ENCODE data around the gene FITM1. TPM values are rescaled to one million over a fixed set of nuclear protein-coding genes. Genes with fewer than 3 reads are reported as not detected.

Gene FITM1
- polyA plus RNA-seq, 2 of the 4 experiments (the other 2 are of a cell fraction), result 0.06 TPM; not detected in 1

GRCh38 chr14:24178399-24179178 is 48.1 kb downstream of the FITM1 start:
- TF ChIP-seq, protein P1, sequence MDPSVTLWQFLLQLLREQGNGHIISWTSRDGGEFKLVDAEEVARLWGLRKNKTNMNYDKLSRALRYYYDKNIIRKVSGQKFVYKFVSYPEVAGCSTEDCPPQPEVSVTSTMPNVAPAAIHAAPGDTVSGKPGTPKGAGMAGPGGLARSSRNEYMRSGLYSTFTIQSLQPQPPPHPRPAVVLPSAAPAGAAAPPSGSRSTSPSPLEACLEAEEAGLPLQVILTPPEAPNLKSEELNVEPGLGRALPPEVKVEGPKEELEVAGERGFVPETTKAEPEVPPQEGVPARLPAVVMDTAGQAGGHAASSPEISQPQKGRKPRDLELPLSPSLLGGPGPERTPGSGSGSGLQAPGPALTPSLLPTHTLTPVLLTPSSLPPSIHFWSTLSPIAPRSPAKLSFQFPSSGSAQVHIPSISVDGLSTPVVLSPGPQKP (IDR thresholded peaks at IDR 0.05; ENCODE audit: low read depth, low read length), result no peak
- no peak for TF ChIP-seq RAD21 (conservative IDR thresholded peaks at IDR 0.05 in 1 of 2, IDR thresholded peaks at IDR 0.05 in 1 of 2)
- no peak for TF ChIP-seq ATOH8 (CRISPR knock-in tag; IDR thresholded peaks at IDR 0.05; ENCODE audit: low read depth)
- no peak for TF ChIP-seq ESRRA (IDR thresholded peaks at IDR 0.05; ENCODE audit: borderline replicate concordance, low read length)
- H3K4me2 ChIP-seq, result no peak overlapping the region
- DNase-seq (ENCODE audit: low read depth in 1 of 2, low spot score in 1 of 2), result no peak
- no peaks in the 10 kb centered on the region for H3K9me3 ChIP-seq
- WGBS (ENCODE audit: missing lambda C conversion rate), result 88% methylated on average over 12 of the region's 12 CpGs
- no peak for ATAC-seq
- CTCF ChIA-PET, result interaction anchor here (1.1 to 8.0 kb wide), 3 partner anchors 8 to 18 kb away, joined by 4 to 64 read pairs (median 4); partner anchors contain the start of gene IRF9
- no peaks in the 10 kb centered on the region for H3K4me1 ChIP-seq
- POLR2A ChIA-PET, result interaction anchor here (1.7 to 1.9 kb wide), 2 partner anchors 10 to 18 kb away, joined by 5 to 9 read pairs; partner anchors contain the start of genes IPO4 and IRF9
- H3K4me3 ChIP-seq, result no peak overlapping the region
- FAIRE-seq, result no peak
- H3K27ac ChIP-seq, result no peak overlapping the region

DNA sequence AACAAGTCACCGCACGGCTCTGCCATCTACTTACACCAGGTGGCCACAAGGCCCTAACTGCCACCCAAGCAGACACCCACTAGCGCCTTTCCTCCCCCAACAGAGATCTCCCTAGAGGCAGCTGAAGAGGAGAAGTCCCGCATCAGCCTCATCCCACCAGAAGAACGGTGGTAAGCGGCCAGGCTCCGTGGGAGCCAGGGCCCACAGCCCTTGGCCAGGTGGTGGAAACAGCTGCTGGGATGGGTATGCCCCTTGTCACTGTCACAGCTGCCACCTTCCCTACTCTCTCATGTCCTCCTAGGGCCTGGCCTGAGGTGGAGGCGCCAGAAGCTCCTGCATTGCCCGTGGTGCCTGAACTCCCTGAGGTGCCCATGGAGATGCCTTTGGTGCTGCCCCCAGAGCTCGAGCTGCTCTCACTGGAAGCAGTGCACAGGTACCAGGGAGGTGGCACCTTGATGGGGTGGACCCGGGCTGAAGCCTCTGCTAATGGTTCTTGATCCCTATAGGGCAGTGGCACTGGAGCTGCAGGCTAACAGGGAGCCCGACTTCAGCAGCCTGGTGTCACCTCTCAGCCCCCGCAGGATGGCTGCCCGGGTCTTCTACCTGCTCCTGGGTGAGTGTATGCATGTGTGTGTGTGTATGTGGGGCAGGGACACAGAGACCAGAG is 49.0 kb downstream of the FITM1 start:
- CTCF ChIA-PET, result interaction anchor here (1.1 to 8.0 kb wide), 3 partner anchors 8 to 19 kb away, joined by 4 to 64 read pairs (median 4); partner anchors contain the start of gene IRF9
- 96% methylated on average over 12 of the region's 14 CpGs for WGBS (ENCODE audit: missing lambda C conversion rate)
- Histone ChIP-seq H3K4me3 (no peak overlapping the region), H3K27ac (no peak overlapping the region), H3K4me2 (no peak overlapping the region), H3K4me1 (no peaks in the 10 kb centered on the region), H3K9me3 (no peaks in the 10 kb centered on the region)
- POLR2A ChIA-PET, result interaction anchor here (1.7 to 1.9 kb wide), 2 partner anchors 9 to 18 kb away, joined by 5 to 9 read pairs; partner anchors contain the start of genes IPO4 and IRF9
- TF ChIP-seq, protein P2, sequence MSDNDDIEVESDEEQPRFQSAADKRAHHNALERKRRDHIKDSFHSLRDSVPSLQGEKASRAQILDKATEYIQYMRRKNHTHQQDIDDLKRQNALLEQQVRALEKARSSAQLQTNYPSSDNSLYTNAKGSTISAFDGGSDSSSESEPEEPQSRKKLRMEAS (IDR thresholded peaks at IDR 0.05), result no peak
- TF ChIP-seq JUN (IDR thresholded peaks at IDR 0.05), result no peak
- no peak for FAIRE-seq
- peak in 1 of 2 experiments; percentile 1; a peak in 1 of 6 replicates for ATAC-seq
- DNase-seq (ENCODE audit: low read depth in 1 of 2, low spot score in 1 of 2), result no peak

DNA sequence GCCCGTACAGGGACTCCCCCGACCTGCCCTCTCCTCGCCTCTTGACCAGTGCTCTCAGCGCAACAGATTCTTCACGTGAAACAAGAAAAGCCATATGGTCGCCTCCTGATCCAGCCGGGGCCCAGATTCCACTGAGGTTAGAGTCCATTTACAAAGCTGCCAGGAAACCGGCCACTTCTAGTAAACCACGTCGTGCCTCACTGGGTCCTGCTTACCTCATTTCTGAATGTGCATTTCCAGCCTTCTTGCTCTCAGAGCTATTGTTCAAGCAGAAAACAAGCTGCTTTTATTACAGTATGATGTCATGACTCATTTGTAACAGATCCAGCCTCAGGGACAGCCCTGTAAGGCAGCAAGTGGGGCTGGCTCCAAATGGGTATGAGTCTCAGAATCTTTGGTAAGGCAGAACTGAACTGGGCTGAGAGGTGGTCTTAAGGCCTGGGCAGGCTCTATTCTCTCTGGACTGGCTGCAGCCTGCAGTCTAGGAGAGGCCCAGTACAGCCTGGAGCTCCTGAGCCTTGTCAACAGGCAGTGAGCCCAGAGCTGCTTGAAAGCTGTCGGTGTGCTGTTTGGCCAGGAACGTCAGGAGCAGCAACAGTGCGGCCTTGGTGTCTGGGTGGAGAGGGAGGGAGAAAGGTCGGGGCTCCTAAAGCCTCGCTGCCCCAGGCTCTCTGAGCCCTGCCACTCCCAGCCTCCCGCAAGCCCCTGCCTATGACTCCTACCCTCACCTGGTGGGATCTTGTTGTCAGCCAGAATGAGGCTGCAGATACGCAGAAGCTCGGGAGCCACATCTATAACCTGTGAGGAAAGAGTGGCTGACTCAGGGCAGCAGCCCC is 49.7 kb downstream of the FITM1 start:
- no peak overlapping the region for H3K4me2 ChIP-seq
- no peaks in the 10 kb centered on the region for H3K9me3 ChIP-seq
- DNase-seq (ENCODE audit: low read depth in 1 of 2, low spot score in 1 of 2) (no peak), ATAC-seq (0 out of 6 replicates have a peak, but pooled peaks of 1 of the 2 experiments have one; percentile 3), FAIRE-seq (no peak)
- H3K4me1 ChIP-seq, result no peaks in the 10 kb centered on the region
- TF ChIP-seq PHF8 (IDR thresholded peaks at IDR 0.05; ENCODE audit: borderline replicate concordance, low read depth) (no peak), ZSCAN20 (CRISPR knock-in tag; IDR thresholded peaks at IDR 0.05) (no peak), FOXS1 (CRISPR knock-in tag; IDR thresholded peaks at IDR 0.05) (no peak), RNF2 (IDR thresholded peaks at IDR 0.05; ENCODE audit: borderline replicate concordance, low read depth) (no peak), JUN (IDR thresholded peaks at IDR 0.05) (no peak), FOSB (CRISPR knock-in tag; IDR thresholded peaks at IDR 0.05) (no peak)
- no peak overlapping the region for H3K27ac ChIP-seq
- 90% methylated on average over 18 of the region's 18 CpGs for WGBS (ENCODE audit: missing lambda C conversion rate)
- no peak overlapping the region for H3K4me3 ChIP-seq
- ChIA-PET CTCF (interaction anchor here (0.5 to 8.0 kb wide), 8 partner anchors 9 to 60 kb away, joined by 3 to 64 read pairs (median 4); partner anchors contain the start of genes IRF9, MDP1 and PSME2), POLR2A (interaction anchor here (0.9 to 1.9 kb wide), 3 partner anchors 9 to 19 kb away, joined by 3 to 9 read pairs (median 5); partner anchors contain the start of genes IPO4, IRF9 and TM9SF1)

Data from A549 (cell line).